ENCODE data around the gene SELENOT. TPM values are rescaled to one million over a fixed set of nuclear protein-coding genes. Genes with fewer than 3 reads are reported as not detected.

SELENOT gene
- total RNA-seq, 1 experiment from 2014 or later, result 81.6 TPM

- DNase-seq (ENCODE audit: low read depth, low spot score) (no peak), ATAC-seq (no peak)
- Histone ChIP-seq H3K9ac (ENCODE audit: low read length) (no peak overlapping the region), H3K4me1 (ENCODE audit: control insufficient read depth in 1 of 2, insufficient read depth in 2 of 2, low read length in 2 of 2) (no peaks in the 10 kb centered on the region; a peak in 1 of 4 replicates), H2AFZ (ENCODE audit: low read depth, low read length, poor library complexity, severe bottlenecking) (no peak overlapping the region), H3K79me2 (ENCODE audit: insufficient read depth, low read length) (no peaks in the 10 kb centered on the region), H3K36me3 (ENCODE audit: control insufficient read depth in 1 of 2, insufficient read depth in 2 of 2, low read length in 2 of 2) (peaks cover 0 to 3% of the 10 kb centered on the region in 2 experiments; a peak in 1 of 4 replicates), H4K20me1 (ENCODE audit: insufficient read depth) (no peaks in the 10 kb centered on the region), H3K9me2 (ENCODE audit: insufficient read depth) (no peaks in the 10 kb centered on the region), H3K4me2 (ENCODE audit: low read length) (no peak overlapping the region), H3K27ac (ENCODE audit: low read depth, low read length) (no peak overlapping the region), H3K27me3 (ENCODE audit: insufficient read depth, low read length) (no peaks in the 10 kb centered on the region), H3K4me3 (replicated peaks in 1 of 2; ENCODE audit: low read depth in 1 of 2, low read length in 2 of 2) (no peak overlapping the region), H3K9me3 (ENCODE audit: control insufficient read depth in 1 of 2, insufficient read depth in 1 of 2, low read depth in 1 of 2, low read length in 2 of 2) (no peaks in the 10 kb centered on the region)
- ChIA-PET POLR2A (no interaction called here), CTCF (interaction anchor here (1.1 kb wide), 1 partner anchor 10 kb away, joined by 3 read pairs; no protein-coding TSS in a partner anchor), RAD21 (ENCODE audit: low non-redundant PET in 1 of 2, low total read pairs in 2 of 2, uncharacterized antibody in 2 of 2, unreplicated experiment in 2 of 2) (no interaction called here)
- TF ChIP-seq EZH2 (IDR thresholded peaks at IDR 0.05) (no peak), EZH2phosphoT487 (IDR thresholded peaks at IDR 0.05; ENCODE audit: borderline replicate concordance) (no peak), ATF3 (IDR thresholded peaks at IDR 0.05) (no peak), CBX3 (IDR thresholded peaks at IDR 0.05; ENCODE audit: low read depth) (no peak), ZBTB33 (IDR thresholded peaks at IDR 0.05; ENCODE audit: extremely low read depth, insufficient replicate concordance, low read length) (no peak), CEBPB (IDR thresholded peaks at IDR 0.05; ENCODE audit: low read depth) (no peak), RAD21 (IDR thresholded peaks at IDR 0.05; ENCODE audit: low read depth) (no peak), SP1 (IDR thresholded peaks at IDR 0.05; ENCODE audit: low read depth) (no peak), ZNF274 (IDR thresholded peaks at IDR 0.05; ENCODE audit: low read depth, low read length) (no peak), JUND (IDR thresholded peaks at IDR 0.05) (no peak), POLR2A (IDR thresholded peaks at IDR 0.05; ENCODE audit: borderline replicate concordance, extremely low read depth, insufficient read depth, insufficient read length) (no peak), ELF1 (IDR thresholded peaks at IDR 0.05; ENCODE audit: borderline replicate concordance, low read depth) (no peak), TCF7L2 (IDR thresholded peaks at IDR 0.05; ENCODE audit: borderline replicate concordance, extremely low read depth, insufficient read depth, insufficient read length) (no peak), SRF (IDR thresholded peaks at IDR 0.05; ENCODE audit: low read depth) (no peak), SIN3A (IDR thresholded peaks at IDR 0.05; ENCODE audit: low read depth) (no peak), ZFX (IDR thresholded peaks at IDR 0.05) (no peak), EGR1 (IDR thresholded peaks at IDR 0.05; ENCODE audit: low read depth) (no peak), POLR2AphosphoS5 (IDR thresholded peaks at IDR 0.05; ENCODE audit: low read depth, low read length) (no peak)
- TF ChIP-seq, protein P1, sequence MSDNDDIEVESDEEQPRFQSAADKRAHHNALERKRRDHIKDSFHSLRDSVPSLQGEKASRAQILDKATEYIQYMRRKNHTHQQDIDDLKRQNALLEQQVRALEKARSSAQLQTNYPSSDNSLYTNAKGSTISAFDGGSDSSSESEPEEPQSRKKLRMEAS (IDR thresholded peaks at IDR 0.05), result no peak
- no TSS peak for BruUV-seq (replicated peaks)
- intact Hi-C loops (cut with micrococcal nuclease), result no loop called here
Observed at GRCh38 chr3:150635526-150635925, 32.4 kb downstream of the SELENOT start.
